ENCODE results near the gene SFN. TPM values are rescaled to one million over a fixed set of nuclear protein-coding genes. Genes with fewer than 3 reads are reported as not detected.

Gene SFN
- total and polyA plus RNA-seq, 2 of the 4 experiments (the other 2 are of a cell fraction), result 0.18 to 0.34 TPM

GRCh38 chr1:26822737-26823395 is 40.1 kb upstream of the SFN start:
- CTCF ChIA-PET, result no interaction called here
- no CpG with 5 or more reads among the region's 4 CpGs for WGBS, 2 experiments (ENCODE audit: extremely low coverage in 2 of 2, insufficient read length in 1 of 2)
- DNase-seq (no peak), ATAC-seq (ENCODE audit: low read depth) (no peak)
- Histone ChIP-seq H3K4me2 (ENCODE audit: low read depth, low read length) (no peak overlapping the region), H3K4ac (ENCODE audit: low read depth, low read length) (no peak overlapping the region), H2BK120ac (ENCODE audit: low read depth, low read length) (no peak overlapping the region), H4K91ac (ENCODE audit: insufficient read depth, low read depth, low read length) (no peak overlapping the region), H4K20me1 (ENCODE audit: insufficient read depth, low read length) (peaks cover 6% of the 10 kb centered on the region; the same call in 1 of the 2 replicates), H3K36me3 (ENCODE audit: control insufficient read depth, insufficient read depth, low read length) (no peaks in the 10 kb centered on the region), H2BK15ac (ENCODE audit: low read depth, low read length) (no peak overlapping the region), H3K27me3 (ENCODE audit: control insufficient read depth, insufficient read depth, low read length) (no peaks in the 10 kb centered on the region), H3K9me3 (ENCODE audit: control insufficient read depth, insufficient read depth, low read length) (no peaks in the 10 kb centered on the region), H3K9me1 (ENCODE audit: insufficient read depth, low read length) (peaks cover 3% of the 10 kb centered on the region; the same call in 1 of the 2 replicates), H3K79me1 (ENCODE audit: low read depth in 1 of 2, low read length in 2 of 2) (peaks cover 6 to 11% of the 10 kb centered on the region in 2 experiments; a peak in 3 of 4 replicates), H3K27ac (ENCODE audit: insufficient read depth, low read length) (no peak overlapping the region), H2AFZ (replicated peaks; ENCODE audit: low read length, poor library complexity) (no peak overlapping the region), H3K23ac (ENCODE audit: low read depth, low read length) (no peak overlapping the region), H2BK20ac (ENCODE audit: low read depth, low read length) (no peak overlapping the region), H2AK9ac (replicated peaks; ENCODE audit: low read depth, low read length, poor library complexity) (no peak overlapping the region), H3K18ac (ENCODE audit: low read depth, low read length) (no peak overlapping the region), H3K4me1 (ENCODE audit: control insufficient read depth, insufficient read depth, low read length) (peaks cover 11% of the 10 kb centered on the region), H3K14ac (replicated peaks; ENCODE audit: low read depth, low read length) (no peak overlapping the region), H3K9ac (ENCODE audit: low read depth, low read length) (no peak overlapping the region), H3K4me3 (ENCODE audit: insufficient read depth, low read depth, low read length) (no peak overlapping the region), H2AK5ac (ENCODE audit: low read depth, low read length) (no peak overlapping the region), H4K5ac (ENCODE audit: low read depth, low read length) (no peak overlapping the region), H3K56ac (ENCODE audit: extremely low read depth, insufficient read depth, low read length) (no peak overlapping the region), H2BK5ac (ENCODE audit: low read depth, low read length, poor library complexity, severe bottlenecking) (no peak overlapping the region), H4K8ac (ENCODE audit: low read depth in 2 of 2, low read length in 2 of 2) (no peak overlapping the region)
- POLR2A ChIA-PET (ENCODE audit: unreplicated experiment), result no interaction called here
- TF ChIP-seq RFX5 (IDR thresholded peaks at IDR 0.05; ENCODE audit: low read depth, low read length) (no peak), RAD21 (IDR thresholded peaks at IDR 0.05; ENCODE audit: low read length) (no peak), CTCF (conservative IDR thresholded peaks at IDR 0.05; ENCODE audit: low read depth, low read length) (no peak), RCOR1 (IDR thresholded peaks at IDR 0.05; ENCODE audit: insufficient replicate concordance, low read length) (no peak), MXI1 (IDR thresholded peaks at IDR 0.05; ENCODE audit: borderline replicate concordance, low read depth, low read length) (no peak), SMC3 (IDR thresholded peaks at IDR 0.05; ENCODE audit: low read depth, low read length) (no peak), USF2 (IDR thresholded peaks at IDR 0.05; ENCODE audit: low read depth, low read length) (no peak)
- intact Hi-C loops (cut with micrococcal nuclease) (no loop called here), in situ Hi-C loops (cut with MboI; ENCODE audit: low sequenced_read_pairs) (no loop called here), dilution Hi-C loops (cut with HindIII; ENCODE audit: low sequenced_read_pairs, unreplicated experiment) (no loop called here)
- BruUV-seq (replicated peaks), result no TSS peak
